Astrocyte of the cerebellum (primary cell): Measurements from ENCODE around the gene ARF1.

Source experiments
- DNase-seq: peaks from one replicate; pipeline ENCODE4 v3.0.0-alpha.2; 2011; ENCODE audit warnings: low read depth
- H3K4me3 ChIP-seq: 2 replicates; pipeline ENCODE4 v1.5.1; 2011; ENCODE audit warnings: mild to moderate bottlenecking, low read depth, low read length, moderate library complexity
- in situ Hi-C: cut with HindIII; loops from 2 replicates; pipeline ENCODE4 v1.10.0; 2017; ENCODE audit warnings: low sequenced_read_pairs
- TF ChIP-seq, protein P1 (sequence below): IDR thresholded peaks from 2 replicates; pipeline ENCODE4 v1.5.1; 2012; ENCODE audit warnings: low read length, low read depth, moderate library complexity, mild to moderate bottlenecking; ENCODE audit errors: missing control alignments

ARF1 gene

DNA sequence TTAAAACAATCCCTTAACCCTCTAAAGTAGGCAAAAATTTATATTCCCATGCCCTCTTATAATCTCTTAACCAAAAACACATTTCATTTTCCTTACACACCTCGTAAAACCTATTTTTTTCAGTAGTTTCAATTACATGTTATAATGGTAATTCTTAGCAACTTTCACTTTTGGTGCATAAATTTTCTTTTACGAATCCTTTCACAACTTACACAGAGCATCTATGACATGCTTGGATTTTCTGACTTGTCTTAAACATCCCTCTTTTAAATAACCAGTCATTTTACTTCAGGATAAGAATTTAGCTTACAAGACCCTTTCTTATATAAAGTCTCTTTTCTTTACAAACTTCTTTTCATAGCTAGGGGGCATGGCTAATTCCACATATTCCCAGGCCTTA lies 35.5 kb downstream of the ARF1 start:
- no peak overlapping the region for H3K4me3 ChIP-seq
- no peak for DNase-seq
- TF ChIP-seq, protein P1, sequence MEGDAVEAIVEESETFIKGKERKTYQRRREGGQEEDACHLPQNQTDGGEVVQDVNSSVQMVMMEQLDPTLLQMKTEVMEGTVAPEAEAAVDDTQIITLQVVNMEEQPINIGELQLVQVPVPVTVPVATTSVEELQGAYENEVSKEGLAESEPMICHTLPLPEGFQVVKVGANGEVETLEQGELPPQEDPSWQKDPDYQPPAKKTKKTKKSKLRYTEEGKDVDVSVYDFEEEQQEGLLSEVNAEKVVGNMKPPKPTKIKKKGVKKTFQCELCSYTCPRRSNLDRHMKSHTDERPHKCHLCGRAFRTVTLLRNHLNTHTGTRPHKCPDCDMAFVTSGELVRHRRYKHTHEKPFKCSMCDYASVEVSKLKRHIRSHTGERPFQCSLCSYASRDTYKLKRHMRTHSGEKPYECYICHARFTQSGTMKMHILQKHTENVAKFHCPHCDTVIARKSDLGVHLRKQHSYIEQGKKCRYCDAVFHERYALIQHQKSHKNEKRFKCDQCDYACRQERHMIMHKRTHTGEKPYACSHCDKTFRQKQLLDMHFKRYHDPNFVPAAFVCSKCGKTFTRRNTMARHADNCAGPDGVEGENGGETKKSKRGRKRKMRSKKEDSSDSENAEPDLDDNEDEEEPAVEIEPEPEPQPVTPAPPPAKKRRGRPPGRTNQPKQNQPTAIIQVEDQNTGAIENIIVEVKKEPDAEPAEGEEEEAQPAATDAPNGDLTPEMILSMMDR = no peak
- in situ Hi-C loops = no loop called here

DNA sequence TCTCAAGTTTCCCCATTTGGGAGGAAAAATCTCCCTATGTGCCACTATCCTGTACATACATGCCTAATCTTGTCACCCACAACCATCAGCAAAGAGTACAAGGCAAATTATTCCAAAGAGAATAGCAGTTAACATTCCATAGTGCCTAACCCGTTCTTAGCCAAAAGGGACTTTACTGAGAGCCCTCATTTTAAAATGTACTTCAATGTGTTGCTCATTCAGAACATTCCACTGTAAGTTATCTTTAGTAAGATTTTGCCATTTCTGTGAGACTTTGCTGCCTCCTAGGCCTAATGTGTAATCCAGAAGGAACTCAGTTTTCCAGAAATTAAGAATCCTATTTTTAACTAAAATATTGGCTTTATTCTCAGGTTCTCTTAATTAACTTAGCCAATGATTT lies 37.8 kb downstream of the ARF1 start:
- no peak for DNase-seq
- TF ChIP-seq, protein P1 = no peak
- no peak overlapping the region for H3K4me3 ChIP-seq
- in situ Hi-C loops = loop anchor here (10.0 kb wide), 1 partner anchor 64 kb away; no protein-coding TSS in a partner anchor

DNA sequence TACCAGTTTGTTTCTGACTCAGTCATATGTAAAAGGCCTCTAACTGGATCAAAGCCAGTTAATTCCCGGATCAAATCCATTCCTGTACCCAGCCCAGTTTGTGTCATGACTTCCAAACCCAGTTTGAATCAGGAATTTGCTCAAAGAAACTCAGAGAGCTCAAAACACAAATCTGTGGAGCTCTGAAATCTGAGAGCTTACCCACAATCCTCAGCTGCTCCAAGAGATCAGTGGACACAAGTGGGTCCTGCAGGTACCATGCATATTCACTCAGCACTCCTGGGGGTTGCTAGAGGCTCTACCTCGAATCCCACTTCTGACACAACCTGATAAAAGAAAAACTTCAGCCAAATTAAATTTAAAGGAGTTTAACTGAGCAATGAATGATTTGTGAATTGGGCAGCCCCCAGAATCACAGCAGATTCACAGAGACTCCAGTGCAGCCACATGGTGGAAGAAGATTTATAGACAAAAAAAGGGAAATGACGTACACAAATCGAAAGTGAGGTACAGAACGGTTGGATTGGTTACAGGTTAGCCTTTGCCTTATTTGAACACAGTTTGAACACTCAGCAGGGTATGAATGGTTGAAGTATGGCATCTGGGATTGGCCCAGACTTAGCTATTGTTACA lies 38.5 kb downstream of the ARF1 start:
- DNase-seq = no peak
- TF ChIP-seq, protein P1 = no peak
- in situ Hi-C loops = loop anchor here (10.0 kb wide), 1 partner anchor 64 kb away; no protein-coding TSS in a partner anchor
- no peak overlapping the region for H3K4me3 ChIP-seq

DNA sequence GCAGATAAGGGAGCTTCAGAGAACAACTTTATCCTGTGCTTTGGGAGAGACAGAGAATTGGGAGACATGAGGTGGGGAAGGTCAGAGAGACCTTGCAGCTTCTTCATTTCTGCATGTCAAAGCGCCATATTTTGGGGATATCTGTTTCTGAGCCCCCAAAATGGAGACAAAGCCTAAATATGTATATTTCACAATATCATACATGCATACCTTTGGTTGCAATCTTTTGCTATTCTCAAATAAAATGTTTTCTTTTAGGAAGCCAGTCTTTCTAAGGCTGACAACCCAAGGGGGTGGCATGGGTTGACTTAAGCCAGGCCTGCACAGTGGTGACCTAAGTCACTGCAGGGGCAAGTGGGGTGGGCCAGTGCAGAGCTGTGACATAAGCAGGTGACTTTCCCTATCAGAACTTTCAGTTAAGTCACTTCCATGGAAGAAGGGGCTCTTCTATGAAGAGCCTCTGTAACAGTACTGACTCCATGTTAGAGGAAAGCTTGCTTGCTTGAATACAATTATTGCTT lies 40.5 kb downstream of the ARF1 start:
- in situ Hi-C loops = loop anchor here (10.0 kb wide), 1 partner anchor 62 kb away; no protein-coding TSS in a partner anchor

DNA sequence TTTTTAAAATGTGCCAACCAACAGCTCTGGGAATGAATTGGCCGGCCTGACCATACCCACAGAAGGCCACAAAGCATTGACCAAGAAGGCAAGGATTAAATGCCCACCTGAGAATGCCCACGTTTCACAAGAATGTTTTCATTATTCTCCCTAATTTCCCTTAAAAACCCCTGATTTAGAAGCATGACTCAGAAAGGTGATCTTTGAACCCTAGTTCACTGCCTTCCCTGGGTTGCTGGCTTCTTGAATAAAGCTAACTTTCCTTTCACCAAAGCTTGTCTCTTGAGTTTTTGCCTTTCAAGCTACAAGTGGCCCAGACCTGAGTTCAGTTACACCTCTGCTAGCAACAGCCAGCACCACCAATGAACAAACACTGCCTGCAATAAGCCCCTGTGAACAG lies 41.0 kb downstream of the ARF1 start:
- TF ChIP-seq, protein P1 = no peak
- H3K4me3 ChIP-seq = no peak overlapping the region
- no peak for DNase-seq
- in situ Hi-C loops = loop anchor here (10.0 kb wide), 1 partner anchor 61 kb away; no protein-coding TSS in a partner anchor

More for the DNA sequence above, 40.5 kb downstream of the ARF1 start:
- TF ChIP-seq, protein P1 = no peak
- no peak overlapping the region for H3K4me3 ChIP-seq
- DNase-seq = no peak

DNA sequence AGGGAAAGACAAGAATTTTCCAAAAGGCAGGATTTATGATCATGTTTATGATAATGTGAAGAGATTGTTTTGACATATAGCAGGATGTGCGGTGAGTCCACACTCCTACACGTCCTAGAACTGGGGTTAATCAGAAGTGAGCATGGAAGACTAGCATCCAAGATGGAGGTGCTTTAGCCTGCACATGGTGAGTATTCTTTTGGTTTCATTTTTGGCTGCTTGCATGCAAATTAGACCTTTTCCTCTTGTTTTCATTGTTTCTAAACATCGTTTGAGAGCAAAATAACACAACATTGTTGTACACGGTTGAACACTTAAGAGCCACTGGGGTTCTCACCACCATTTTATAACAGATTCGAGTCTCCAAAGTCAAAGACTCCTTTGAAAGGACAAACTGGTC lies 42.7 kb downstream of the ARF1 start:
- in situ Hi-C loops = loop anchor here (10.0 kb wide), 1 partner anchor 60 kb away; no protein-coding TSS in a partner anchor
- no peak overlapping the region for H3K4me3 ChIP-seq
- TF ChIP-seq, protein P1 = no peak
- no peak for DNase-seq
